ENCODE results near the gene FBXO9.
"Not testable (repeated sequence)": the region's sequence is repeated elsewhere in the genome, so short reads cannot be mapped to it uniquely, and the experiment has no call there.

GRCh38 chr6:53064255-53064654 lies 949 bp upstream of the FBXO9 start:
- not testable (repeated sequence) for TF ChIP-seq RAD21 (IDR thresholded peaks at IDR 0.05 in 1 of 2, conservative IDR thresholded peaks at IDR 0.05 in 1 of 2; ENCODE audit: low read depth in 2 of 2, low read length in 2 of 2); CTCF (IDR thresholded peaks at IDR 0.05; ENCODE audit: control extremely low read depth in 1 of 3, insufficient read depth in 1 of 3, low read depth in 1 of 3, low read length in 3 of 3); POLR2AphosphoS5 (IDR thresholded peaks at IDR 0.05; ENCODE audit: low read depth, low read length); MAX (IDR thresholded peaks at IDR 0.05); POLR2A (IDR thresholded peaks at IDR 0.05; ENCODE audit: control extremely low read depth in 1 of 2, low read depth in 2 of 2, low read length in 2 of 2); EZH2 (IDR thresholded peaks at IDR 0.05; ENCODE audit: low read depth, low read length, severe bottlenecking); EP300 (IDR thresholded peaks at IDR 0.05; ENCODE audit: borderline replicate concordance in 1 of 2, low read depth in 2 of 2, low read length in 2 of 2); RFX5 (IDR thresholded peaks at IDR 0.05; ENCODE audit: borderline replicate concordance, low read depth, low read length); SP1 (IDR thresholded peaks at IDR 0.05; ENCODE audit: low read depth, low read length); USF2 (IDR thresholded peaks at IDR 0.05; ENCODE audit: low read length); E2F6 (IDR thresholded peaks at IDR 0.05); SIN3A (conservative IDR thresholded peaks at IDR 0.05 in 1 of 2, IDR thresholded peaks at IDR 0.05 in 1 of 2; ENCODE audit: low read depth in 1 of 2, low read length in 2 of 2); YY1 (IDR thresholded peaks at IDR 0.05; ENCODE audit: low read depth, low read length); TBP (IDR thresholded peaks at IDR 0.05; ENCODE audit: low read depth, low read length)
